Articular chondrocyte of knee joint (primary cell): Measurements from ENCODE around the gene SIGLEC12. TPM values are rescaled to one million over a fixed set of nuclear protein-coding genes. Genes with fewer than 3 reads are reported as not detected.

ENCODE experiments used
- small RNA-seq: library from RNA; depleted of rRNA; stranded (forward); fragments of <200 nt; gene quantifications from one replicate; pipeline ENCODE3, GENCODE V24; 2012
- total RNA-seq: library from RNA; depleted of rRNA; stranded (reverse); fragments of >200 nt; gene quantifications from 2 replicates; pipeline ENCODE4 v1.2.3, GENCODE V29; 2012

SIGLEC12 gene
- not detected in 2 replicates for total RNA-seq

GRCh38 chr19:51501594-51502263, at the start of gene SIGLEC12:
Gene SIGLEC12 (minus strand): TSS chr19:51501800. CDS start chr19:51501733, 67 bp downstream.

GRCh38 chr19:51531349-51532315, 30.0 kb upstream of the SIGLEC12 start, which contains the start of gene SIGLEC6:
Gene SIGLEC6 (minus strand): TSS chr19:51531670. CDS start chr19:51531648, 22 bp downstream.

GRCh38 chr19:51478381-51479234, 23.0 kb downstream of the SIGLEC12 start, which contains the start of gene CEACAM18:
Gene CEACAM18 (plus strand): TSS chr19:51478539.

GRCh38 chr19:51458051-51458645, 43.5 kb downstream of the SIGLEC12 start, which contains the start of gene SIGLEC8:
Gene SIGLEC8 (minus strand): TSS chr19:51458454. CDS start chr19:51458387, 67 bp downstream.

Small RNA genes within 50 kb of the gene (small RNA-seq; reads per million reads assigned to genes)
- gene AC020914.3 (not detected), gene AC020914.5 (not detected)

Other genes starting within 250 kb of the SIGLEC12 start
- gene IGLON5, start 190.2 kb downstream of the SIGLEC12 start, total RNA-seq: under 0.01 TPM in 1 of 2 replicates, not detected in the other
- 0.52 and 0.97 TPM in 2 replicates for gene VSIG10L, start 159.7 kb downstream of the SIGLEC12 start, total RNA-seq
- 84.9 and 86.9 TPM in 2 replicates for gene ETFB, start 135.4 kb downstream of the SIGLEC12 start, total RNA-seq
- not detected in 2 replicates for gene CLDND2, start 132.8 kb downstream of the SIGLEC12 start, total RNA-seq
- not detected in 2 replicates for gene NKG7, start 129.1 kb downstream of the SIGLEC12 start, total RNA-seq
- gene LIM2, start 113.8 kb downstream of the SIGLEC12 start, total RNA-seq: not detected in 2 replicates
- gene C19orf84, start 111.2 kb downstream of the SIGLEC12 start, total RNA-seq: not detected in 2 replicates
- gene SIGLEC10, start 84.2 kb downstream of the SIGLEC12 start, total RNA-seq: not detected in 2 replicates
- not detected in 2 replicates for gene SIGLEC8, start 43.3 kb downstream of the SIGLEC12 start, total RNA-seq
- not detected in 2 replicates for gene CEACAM18, start 23.3 kb downstream of the SIGLEC12 start, total RNA-seq
- not detected in 2 replicates for gene SIGLEC6, start 29.9 kb upstream of the SIGLEC12 start, total RNA-seq
- gene ZNF175, start 69.5 kb upstream of the SIGLEC12 start, total RNA-seq: 12.2 and 16.4 TPM in 2 replicates
- gene SIGLEC5, start 128.6 kb upstream of the SIGLEC12 start, total RNA-seq: not detected in 2 replicates
- gene SIGLEC14, start 145.0 kb upstream of the SIGLEC12 start, total RNA-seq: not detected in 2 replicates
- 3.8 and 7.1 TPM in 2 replicates for gene SPACA6, start 191.5 kb upstream of the SIGLEC12 start, total RNA-seq
- gene HAS1, start 222.2 kb upstream of the SIGLEC12 start, total RNA-seq: 0.13 and 0.54 TPM in 2 replicates